Adrenal gland (tissue), 12 donors: ENCODE data around the gene TRIM38. TPM values are rescaled to one million over a fixed set of nuclear protein-coding genes. Genes with fewer than 3 reads are reported as not detected.

ENCODE experiments used
- DNase-seq, 7 donors: peaks; one replicate each; pipeline ENCODE4 v3.0.0-alpha.2; 2019 to 2020
- H3K27ac ChIP-seq, 5 donors: fragments of 200-600 bp; sonication (generic) in 4 of 5; 1 replicate in 3 of 5; 2 replicates in 2 of 5; pipeline versions ENCODE4 v1.5.1 to v1.8.0; 2016 to 2020; ENCODE audit warnings: mild to moderate bottlenecking in 1 of 5
- H3K27me3 ChIP-seq: fragments of 200-600 bp; 2 replicates; pipeline ENCODE4 v1.8.0; 2021
- H3K36me3 ChIP-seq, 2 donors: fragments of 200-600 bp; replicated peaks in 1 of 2; 1 replicate in 1 of 2; 2 replicates in 1 of 2; pipeline versions ENCODE4 v1.5.1 to v1.8.0; 2018 to 2022
- H3K4me1 ChIP-seq, 2 donors: fragments of 200-600 bp; replicated peaks in 1 of 2; 1 replicate in 1 of 2; 2 replicates in 1 of 2; pipeline versions ENCODE4 v1.5.1 to v1.8.0; 2018 to 2021
- H3K4me3 ChIP-seq, 4 donors: fragments of 200-600 bp; sonication (generic) in 3 of 4; one replicate each; pipeline ENCODE4 v1.5.1; 2016 to 2018
- H3K9me3 ChIP-seq, 3 donors: fragments of 200-600 bp; sonication (generic) in 1 of 3; replicated peaks in 1 of 3; 1 replicate in 2 of 3; 2 replicates in 1 of 3; pipeline versions ENCODE4 v1.5.1 to v1.8.0; 2016 to 2021
- CTCF ChIP-seq, 6 experiments: fragments of 450-650 bp in 4 of 6; fragments of 200-600 bp in 2 of 6; sonication (generic) in 1 of 6; IDR thresholded peaks; 1 replicate in 5 of 6; 2 replicates in 1 of 6; pipeline versions ENCODE4 v1.5.1 to v1.8.0; 2016 to 2021; ENCODE audit warnings: antibody characterized with exemption in 6 of 6, mild to moderate bottlenecking in 2 of 6, moderate library complexity in 1 of 6
- POLR2A ChIP-seq, 2 donors: fragments of 450-650 bp; IDR thresholded peaks; one replicate each; pipeline ENCODE4 v1.6.1; 2017; ENCODE audit warnings: antibody characterized with exemption in 2 of 2, mild to moderate bottlenecking in 2 of 2, moderate library complexity in 1 of 2
- WGBS, 4 donors: extraction: QIAGEN DNeasy Blood & Tissue Kit in 2 of 4; methylation state at CpG; one replicate each; pipeline versions ENCODE4 v1.1.5 to v1.1.7; 2013 to 2017; 5-methylcytosine and 5-hydroxymethylcytosine counted together
- intact Hi-C, 2 donors: fragments of 100-400 bp; cut with DNase I; formaldehyde crosslinking; loops; one replicate each; pipeline versions ENCODE4 v1.14.1 to v1.15.0; 2022 to 2023
- polyA plus RNA-seq, 3 donors: library from polyadenylated mRNA; stranded (reverse); fragments of 200-250 nt in 2 of 3; fragments of 350-450 nt in 1 of 3; fragmentation: Illumina TruSeq in 1 of 3; extraction: RNeasy Lipid Tissue Mini Kit (QIAGEN cat#74804) in 1 of 3; gene quantifications; one replicate each; pipeline ENCODE4 v1.2.3, GENCODE V29; 2013 to 2014
- total RNA-seq, 9 donors: library from RNA; depleted of rRNA in 4 of 9; stranded (reverse); fragments of >200 nt in 4 of 9; fragments of 120-200 nt in 1 of 9; fragmentation: NEBNext Ultra II Directional in 1 of 9; extraction: Animal tissue kit (Norgen Biotek cat#: 25700) in 1 of 9; gene quantifications; one replicate each; pipeline versions ENCODE4 v1.1.0 to v1.2.4, GENCODE V29; 2013 to 2023
- donor health status: healthy with polysubstance abuse.
- donor health status: Bipolar disorder and iron deficiency.
- donor health status: DM: yes; HTN: yes; CAD: no.
- donor health status: DM: no; HTN: no; CAD: no.
- donor health status: DM: no; HTN: no; CAD: no.
- donor health status: DM: yes; HTN: yes; CAD: no.

Gene TRIM38
- total and polyA plus RNA-seq, 12 donors = 5.7 to 15.6 (median 9.8) TPM

- H3K9me3 ChIP-seq = no peaks in the 10 kb centered on the region
- intact Hi-C loops = no loop called here
- no peaks in the 10 kb centered on the region for H3K36me3 ChIP-seq
- DNase-seq = peak; percentile 95 to 99 (median 98)
- H3K4me3 ChIP-seq = peak overlapping the region; percentile 6 to 76 (median 36)
- TF ChIP-seq POLR2A (IDR thresholded peaks at IDR 0.05) = peak; percentile 27 to 38
- peak; percentile 66 to 95 (median 90) for TF ChIP-seq CTCF (IDR thresholded peaks at IDR 0.05)
- H3K4me1 ChIP-seq = peaks cover 0 to 21% of the 10 kb centered on the region in 2 donors
- H3K27ac ChIP-seq = peak overlapping the region; percentile 91 to 99 (median 96)
- no peaks in the 10 kb centered on the region for H3K27me3 ChIP-seq
- WGBS, 4 donors = 0 to 1% (median 1%) methylated on average over 22 to 23 of the region's 23 CpGs
These were observed 63.6 kb downstream of the TRIM38 start for GRCh38 chr6:26025894-26026832.

- intact Hi-C loops = no loop called here
- Histone ChIP-seq H3K27ac (peak overlapping the region; percentile 91 to 99 (median 96)), H3K9me3 (no peaks in the 10 kb centered on the region), H3K4me1 (peaks cover 0 to 25% of the 10 kb centered on the region in 2 donors), H3K27me3 (no peaks in the 10 kb centered on the region), H3K4me3 (peak overlapping the region; percentile 6 to 76 (median 36)), H3K36me3 (no peaks in the 10 kb centered on the region)
- 0 to 1% (median 0%) methylated on average over 37 to 44 of the region's 44 CpGs for WGBS, 4 donors
- peak; percentile 93 to 98 (median 95) for DNase-seq
- TF ChIP-seq POLR2A (IDR thresholded peaks at IDR 0.05) = peak; percentile 99 to 100
- TF ChIP-seq CTCF (IDR thresholded peaks at IDR 0.05) = no peak
These were observed 64.4 kb downstream of the TRIM38 start for GRCh38 chr6:26026833-26027490.

GRCh38 chr6:26027491-26028211 is 65.0 kb downstream of the TRIM38 start:
- H3K27me3 ChIP-seq = no peaks in the 10 kb centered on the region
- no peaks in the 10 kb centered on the region for H3K36me3 ChIP-seq
- intact Hi-C loops = no loop called here
- TF ChIP-seq POLR2A (IDR thresholded peaks at IDR 0.05) (no peak), CTCF (IDR thresholded peaks at IDR 0.05) (no peak)
- H3K4me3 ChIP-seq = peak overlapping the region in 3 of 4 donors; percentile 30 to 76 (median 42)
- peak overlapping the region; percentile 91 to 99 (median 96) for H3K27ac ChIP-seq
- no peak for DNase-seq
- H3K4me1 ChIP-seq = peaks cover 5 to 28% of the 10 kb centered on the region in 2 donors
- no peaks in the 10 kb centered on the region for H3K9me3 ChIP-seq
- WGBS, 4 donors = 51 to 58% (median 53%) methylated on average over 9 of the region's 9 CpGs
